OCI-LY7 (cell line): Measurements from ENCODE around the gene TSR2. TPM values are rescaled to one million over a fixed set of nuclear protein-coding genes. Genes with fewer than 3 reads are reported as not detected.

Experiments used
- BruUV-seq: library from RNA; stranded (reverse); fragments of 400-500 nt; replicated peaks from 2 replicates; lab custom pipeline; 2021; lab: Mats Ljungman, UMichigan
- CTCF ChIA-PET: fragments of 300-600 bp; sonication (Branson Sonifier 250); formaldehyde crosslinking; loops from one replicate; lab custom pipeline; 2022; ENCODE audit warnings: antibody characterized with exemption; ENCODE audit not compliant: unreplicated experiment; lab: Charles Lee
- POLR2A ChIA-PET: fragments of 300-600 bp; sonication (Branson Sonifier 250); formaldehyde crosslinking; loops from one replicate; lab custom pipeline; 2022; ENCODE audit warnings: antibody characterized with exemption; lab: Charles Lee
- DNase-seq: peaks from one replicate; pipeline ENCODE4 v3.0.0-alpha.2; 2015; ENCODE audit warnings: low spot score
- H2AFZ ChIP-seq: fragments of 200-600 bp; sonication (generic), shearing (Covaris generic); 2 replicates; pipeline ENCODE4 v1.6.1; 2014; ENCODE audit warnings: mild to moderate bottlenecking, antibody characterized with exemption, low read length, moderate library complexity
- H3K27ac ChIP-seq: fragments of 200-600 bp; sonication (generic); 2 replicates; pipeline ENCODE4 v1.5.1; 2014; ENCODE audit warnings: mixed run types, low read depth, mild to moderate bottlenecking, moderate library complexity, low read length, inconsistent platforms; ENCODE audit not compliant: poor library complexity, severe bottlenecking
- H3K36me3 ChIP-seq: fragments of 200-600 bp; sonication (generic); 2 replicates; pipeline ENCODE4 v1.6.1; 2014; ENCODE audit warnings: mild to moderate bottlenecking, antibody characterized with exemption, low read length, moderate library complexity, mixed read lengths; ENCODE audit not compliant: insufficient read depth
- H3K4me1 ChIP-seq: fragments of 200-600 bp; sonication (generic); 2 replicates; pipeline ENCODE4 v1.5.1; 2014; ENCODE audit warnings: mild to moderate bottlenecking, low read length; ENCODE audit not compliant: insufficient read depth, poor library complexity, severe bottlenecking
- H3K4me2 ChIP-seq: fragments of 200-600 bp; sonication (generic); 2 replicates; pipeline ENCODE4 v1.6.1; 2014; ENCODE audit warnings: mild to moderate bottlenecking, low read length
- H3K4me3 ChIP-seq: fragments of 200-600 bp; sonication (generic); 2 replicates; pipeline ENCODE4 v1.5.1; 2014; ENCODE audit warnings: mild to moderate bottlenecking, low read depth, low read length; ENCODE audit not compliant: poor library complexity, severe bottlenecking
- H3K79me2 ChIP-seq: fragments of 200-600 bp; sonication (generic); 2 replicates; pipeline ENCODE4 v1.6.1; 2016; ENCODE audit warnings: low read depth, mild to moderate bottlenecking, low read length, moderate library complexity, mixed read lengths; ENCODE audit not compliant: insufficient read depth
- H3K9me2 ChIP-seq: fragments of 200-600 bp; sonication (generic); 2 replicates; pipeline ENCODE4 v1.6.1; 2016; ENCODE audit warnings: mild to moderate bottlenecking, low read length, mixed read lengths; ENCODE audit not compliant: insufficient read depth
- H3K9me3 ChIP-seq: fragments of 200-600 bp; sonication (generic); 2 replicates; pipeline ENCODE4 v1.6.1; 2014; ENCODE audit warnings: mild to moderate bottlenecking, mixed run types, low read length, mixed read lengths
- H4K20me1 ChIP-seq: fragments of 200-600 bp; sonication (generic); 2 replicates; pipeline ENCODE4 v1.6.1; 2014; ENCODE audit warnings: mild to moderate bottlenecking, antibody characterized with exemption, low read length, moderate library complexity, mixed read lengths; ENCODE audit not compliant: insufficient read depth
- EZH2phosphoT487 ChIP-seq: fragments of 200-600 bp; sonication (generic); IDR thresholded peaks from 2 replicates; pipeline ENCODE4 v1.6.1; 2018; ENCODE audit warnings: low read depth, borderline replicate concordance, mild to moderate bottlenecking, mixed run types, antibody characterized with exemption, low read length, moderate library complexity, mixed read lengths
- intact Hi-C: fragments of 100-400 bp; cut with micrococcal nuclease; formaldehyde crosslinking; loops from one replicate; pipeline ENCODE4 v1.10.0; 2022; ENCODE audit not compliant: unreplicated experiment
- total RNA-seq, 2 experiments: library from RNA; depleted of rRNA in 1 of 2; stranded (reverse); fragments of >200 nt in 1 of 2; shearing (Covaris generic) in 1 of 2; gene quantifications; 2 replicates each; pipeline ENCODE4 v1.2.3, GENCODE V29; 2014 to 2022
- TF ChIP-seq, protein P1 (sequence below): fragments of 200-600 bp; sonication (generic); conservative IDR thresholded peaks from 2 replicates; pipeline ENCODE4 v1.5.1; 2014; ENCODE audit warnings: mild to moderate bottlenecking, antibody characterized with exemption, low read length, moderate library complexity, mixed read lengths

TSR2 gene
- total RNA-seq, 2 experiments from 2014 or later = 14.6 to 30.7 TPM

DNA sequence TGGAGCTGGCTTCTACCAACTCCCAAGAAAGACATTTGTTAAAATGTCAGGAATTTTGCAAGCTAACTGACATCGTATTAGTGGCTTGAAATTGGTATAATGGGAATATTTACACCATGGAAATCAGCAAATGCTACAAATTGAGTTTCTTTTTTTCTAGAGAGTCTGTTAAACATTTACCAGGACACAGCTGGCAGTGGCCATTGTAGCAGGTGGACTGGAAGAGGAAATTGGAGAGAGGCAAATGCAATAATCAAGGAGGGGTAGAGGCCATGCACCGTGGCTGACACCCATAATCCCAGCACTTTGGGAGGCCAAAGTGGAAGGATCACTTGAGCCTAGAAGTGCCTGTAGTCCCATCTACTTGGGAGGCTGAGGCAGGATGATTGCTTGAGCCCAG lies 32.9 kb upstream of the TSR2 start:
- DNase-seq = no peak
- Histone ChIP-seq H3K79me2 (no peaks in the 10 kb centered on the region), H2AFZ (no peak overlapping the region), H3K4me1 (no peaks in the 10 kb centered on the region), H3K4me2 (no peak overlapping the region), H3K9me2 (no peaks in the 10 kb centered on the region), H3K9me3 (no peaks in the 10 kb centered on the region), H3K27ac (no peak overlapping the region), H3K36me3 (no peaks in the 10 kb centered on the region), H4K20me1 (no peaks in the 10 kb centered on the region), H3K4me3 (no peak overlapping the region)
- intact Hi-C loops = no loop called here
- CTCF ChIA-PET = no interaction called here
- TF ChIP-seq, protein P1, sequence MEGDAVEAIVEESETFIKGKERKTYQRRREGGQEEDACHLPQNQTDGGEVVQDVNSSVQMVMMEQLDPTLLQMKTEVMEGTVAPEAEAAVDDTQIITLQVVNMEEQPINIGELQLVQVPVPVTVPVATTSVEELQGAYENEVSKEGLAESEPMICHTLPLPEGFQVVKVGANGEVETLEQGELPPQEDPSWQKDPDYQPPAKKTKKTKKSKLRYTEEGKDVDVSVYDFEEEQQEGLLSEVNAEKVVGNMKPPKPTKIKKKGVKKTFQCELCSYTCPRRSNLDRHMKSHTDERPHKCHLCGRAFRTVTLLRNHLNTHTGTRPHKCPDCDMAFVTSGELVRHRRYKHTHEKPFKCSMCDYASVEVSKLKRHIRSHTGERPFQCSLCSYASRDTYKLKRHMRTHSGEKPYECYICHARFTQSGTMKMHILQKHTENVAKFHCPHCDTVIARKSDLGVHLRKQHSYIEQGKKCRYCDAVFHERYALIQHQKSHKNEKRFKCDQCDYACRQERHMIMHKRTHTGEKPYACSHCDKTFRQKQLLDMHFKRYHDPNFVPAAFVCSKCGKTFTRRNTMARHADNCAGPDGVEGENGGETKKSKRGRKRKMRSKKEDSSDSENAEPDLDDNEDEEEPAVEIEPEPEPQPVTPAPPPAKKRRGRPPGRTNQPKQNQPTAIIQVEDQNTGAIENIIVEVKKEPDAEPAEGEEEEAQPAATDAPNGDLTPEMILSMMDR = no peak
- TF ChIP-seq EZH2phosphoT487 = no peak
- POLR2A ChIA-PET = no interaction called here
- BruUV-seq = no TSS peak

GRCh38 chrX:54411732-54412131 lies 28.5 kb upstream of the TSR2 start:
- DNase-seq = no peak
- Histone ChIP-seq H3K36me3 (no peaks in the 10 kb centered on the region), H4K20me1 (no peaks in the 10 kb centered on the region), H3K4me3 (no peak overlapping the region), H3K9me2 (no peaks in the 10 kb centered on the region), H3K4me1 (no peaks in the 10 kb centered on the region), H3K4me2 (no peak overlapping the region), H3K79me2 (no peaks in the 10 kb centered on the region), H3K27ac (no peak overlapping the region), H3K9me3 (no peaks in the 10 kb centered on the region), H2AFZ (no peak overlapping the region)
- ChIA-PET POLR2A (no interaction called here), CTCF (no interaction called here)
- BruUV-seq = no TSS peak
- TF ChIP-seq, protein P1 = no peak
- TF ChIP-seq EZH2phosphoT487 = no peak
- intact Hi-C loops = no loop called here

- no peak overlapping the region for H3K27ac ChIP-seq
- H3K36me3 ChIP-seq = no peaks in the 10 kb centered on the region
- no peak overlapping the region for H3K4me2 ChIP-seq
- no TSS peak for BruUV-seq
- no peak overlapping the region for H3K4me3 ChIP-seq
- POLR2A ChIA-PET = no interaction called here
- TF ChIP-seq, protein P1 = no peak
- TF ChIP-seq EZH2phosphoT487 = no peak
- no peaks in the 10 kb centered on the region for H3K79me2 ChIP-seq
- no peaks in the 10 kb centered on the region for H4K20me1 ChIP-seq
- CTCF ChIA-PET = no interaction called here
- no peak for DNase-seq
- no peaks in the 10 kb centered on the region for H3K9me2 ChIP-seq
- H3K9me3 ChIP-seq = no peaks in the 10 kb centered on the region
- no peaks in the 10 kb centered on the region for H3K4me1 ChIP-seq
- intact Hi-C loops = no loop called here
- H2AFZ ChIP-seq = no peak overlapping the region
Measured at GRCh38 chrX:54413753-54414152, 26.5 kb upstream of the TSR2 start.
